T-cell (primary cell): ENCODE results near the gene HLA-DMB. TPM values are rescaled to one million over a fixed set of nuclear protein-coding genes. Genes with fewer than 3 reads are reported as not detected.

Experiments
- ATAC-seq, 4 experiments: fragments of 200-7000 bp in 3 of 4; fragments of 150-1000 bp in 1 of 4; cut with Tn5 transposase; replicated peaks in 1 of 4; 1 replicate in 3 of 4; 2 replicates in 1 of 4; pipeline ENCODE4 v1.10.0; 2021; ENCODE audit warnings: moderate library complexity in 3 of 4, mild to moderate bottlenecking in 2 of 4, moderate number of reproducible peaks in 1 of 4
- CTCF ChIA-PET, 2 donors: fragments of 300-600 bp; sonication (Branson Sonifier 250); formaldehyde crosslinking; loops; one replicate each; lab custom pipeline; 2022; ENCODE audit warnings: antibody characterized with exemption in 2 of 2; lab: Charles Lee
- POLR2A ChIA-PET, 2 donors: fragments of 300-600 bp; sonication (Branson Sonifier 250); formaldehyde crosslinking; loops; one replicate each; lab custom pipeline; 2022; ENCODE audit warnings: antibody characterized with exemption in 2 of 2; lab: Charles Lee
- DNase-seq, 35 experiments: peaks; one replicate each; pipeline versions ENCODE4 v3.0.0 to v3.0.0-alpha.2; 2013 to 2023
- H3K27ac ChIP-seq: one replicate; pipeline ENCODE4 v1.5.1; 2013; ENCODE audit warnings: low read length
- H3K27me3 ChIP-seq, 2 experiments: replicated peaks in 1 of 2; 1 replicate in 1 of 2; 2 replicates in 1 of 2; pipeline versions ENCODE4 v1.6.1 to v1.7.0; 2013; ENCODE audit warnings: low read length in 1 of 2, mixed read lengths in 1 of 2; ENCODE audit not compliant: control insufficient read depth in 2 of 2, insufficient read depth in 2 of 2; ENCODE audit errors: extremely low read depth in 1 of 2
- H3K36me3 ChIP-seq, 2 donors: 1 replicate in 1 of 2; 2 replicates in 1 of 2; pipeline versions ENCODE4 v1.6.1 to v1.7.0; 2013; ENCODE audit warnings: low read length in 1 of 2; ENCODE audit not compliant: control insufficient read depth in 2 of 2, insufficient read depth in 1 of 2; ENCODE audit errors: extremely low read depth in 1 of 2
- H3K4me1 ChIP-seq, 2 experiments: 1 replicate in 1 of 2; 2 replicates in 1 of 2; pipeline versions ENCODE4 v1.6.1 to v1.7.0; 2013; ENCODE audit warnings: low read length in 2 of 2, mixed read lengths in 1 of 2; ENCODE audit not compliant: insufficient read depth in 2 of 2, control insufficient read depth in 1 of 2; ENCODE audit errors: extremely low read depth in 1 of 2
- H3K4me3 ChIP-seq, 2 donors: 1 replicate in 1 of 2; 2 replicates in 1 of 2; pipeline versions ENCODE4 v1.5.1 to v1.7.0; 2013; ENCODE audit warnings: mild to moderate bottlenecking in 2 of 2, low read length in 1 of 2, moderate library complexity in 1 of 2; ENCODE audit not compliant: control insufficient read depth in 1 of 2; ENCODE audit errors: extremely low read depth in 1 of 2
- H3K9me3 ChIP-seq: 2 replicates; pipeline ENCODE4 v1.7.0; 2013
- H3K27ac Mint-ChIP-seq, 2 donors: one replicate each; pipeline ENCODE4 v1.8.0; 2020 to 2021; ENCODE audit warnings: mild to moderate bottlenecking in 2 of 2, mixed read lengths in 2 of 2
- H3K27me3 Mint-ChIP-seq, 2 donors: one replicate each; pipeline ENCODE4 v1.8.0; 2021 to 2022; ENCODE audit warnings: mixed read lengths in 2 of 2
- H3K36me3 Mint-ChIP-seq: one replicate; pipeline ENCODE4 v1.8.0; 2021; ENCODE audit warnings: mixed read lengths
- H3K4me1 Mint-ChIP-seq, 3 donors: one replicate each; pipeline ENCODE4 v1.8.0; 2020 to 2022; ENCODE audit warnings: mixed read lengths in 3 of 3, mild to moderate bottlenecking in 1 of 3
- H3K4me3 Mint-ChIP-seq, 3 donors: one replicate each; pipeline ENCODE4 v1.8.0; 2020 to 2022; ENCODE audit warnings: mild to moderate bottlenecking in 3 of 3, mixed read lengths in 3 of 3, moderate library complexity in 3 of 3
- H3K9me3 Mint-ChIP-seq, 3 donors: one replicate each; pipeline ENCODE4 v1.8.0; 2020 to 2022; ENCODE audit warnings: mixed read lengths in 3 of 3
- WGBS: methylation state at CpG from one replicate; pipeline ENCODE4 v1.1.5; 2013; ENCODE audit warnings: missing lambda C conversion rate; ENCODE audit not compliant: insufficient coverage; 5-methylcytosine and 5-hydroxymethylcytosine counted together
- total RNA-seq, 35 experiments: library from RNA in 6 of 35; stranded (reverse) in 6 of 35; fragments of 120-200 nt in 1 of 35; gene quantifications; one replicate each; pipeline versions ENCODE4 v1.2.1 to v1.2.4 and lab custom pipeline; 2013 to 2026

The HLA-DMB gene
- total RNA-seq, 5 donors from 2014 or later (not counting 1 experiment from before 2014, with no cell fraction given), result 8.8 to 30.6 (median 10.6) TPM

- ChIA-PET POLR2A (interaction anchor here in 1 of 2 donors (0.8 kb wide), 1 partner anchor 45 kb away, joined by 5 read pairs; no protein-coding TSS in a partner anchor), CTCF (interaction anchor here in 1 of 2 donors (0.6 kb wide), 1 partner anchor 77 kb away, joined by 6 read pairs; no protein-coding TSS in a partner anchor)
- Histone ChIP-seq H3K4me3 (no peak overlapping the region), H3K9me3 (no peaks in the 10 kb centered on the region), H3K27ac (no peak overlapping the region), H3K4me1 (peaks cover 20 to 44% of the 10 kb centered on the region in 2 experiments), H3K36me3 (peaks cover 2 to 77% of the 10 kb centered on the region in 2 donors), H3K27me3 (peaks cover 0 to 4% of the 10 kb centered on the region in 2 experiments)
- H3K36me3 Mint-ChIP-seq, result peaks cover 83% of the 10 kb centered on the region
- 63% methylated on average over 4 of the region's 10 CpGs for WGBS
- peak overlapping the region in 1 of 3 donors; percentile 99 for H3K4me3 Mint-ChIP-seq
- H3K4me1 Mint-ChIP-seq, result peaks cover 48 to 68% (median 67%) of the 10 kb centered on the region in 3 donors
- ATAC-seq (no peak), DNase-seq (no peak)
- peak overlapping the region; percentile 1 to 48 for H3K27ac Mint-ChIP-seq
- no peaks in the 10 kb centered on the region for H3K27me3 Mint-ChIP-seq
- no peaks in the 10 kb centered on the region for H3K9me3 Mint-ChIP-seq
Measured at GRCh38 chr6:32977272-32977952, 36.6 kb upstream of the HLA-DMB start.

- H3K36me3 Mint-ChIP-seq, result peaks cover 83% of the 10 kb centered on the region
- H3K4me1 Mint-ChIP-seq, result peaks cover 44 to 65% (median 62%) of the 10 kb centered on the region in 3 donors
Measured at GRCh38 chr6:32976334-32977069, 35.7 kb upstream of the HLA-DMB start.

GRCh38 chr6:32975886-32976285, 35.1 kb upstream of the HLA-DMB start:
- Histone ChIP-seq H3K27ac (peak overlapping the region; percentile 36), H3K27me3 (peaks cover 0 to 4% of the 10 kb centered on the region in 2 experiments), H3K4me3 (no peak overlapping the region), H3K4me1 (peaks cover 20 to 47% of the 10 kb centered on the region in 2 experiments), H3K9me3 (no peaks in the 10 kb centered on the region), H3K36me3 (peaks cover 2 to 68% of the 10 kb centered on the region in 2 donors)
- Mint-ChIP-seq H3K9me3 (no peaks in the 10 kb centered on the region), H3K27ac (peak overlapping the region; percentile 73 to 99), H3K27me3 (no peaks in the 10 kb centered on the region), H3K36me3 (peaks cover 88% of the 10 kb centered on the region), H3K4me1 (peaks cover 44 to 70% (median 61%) of the 10 kb centered on the region in 3 donors), H3K4me3 (peak overlapping the region; percentile 96 to 99 (median 99))
- ATAC-seq (no peak), DNase-seq (no peak)
- ChIA-PET CTCF (interaction anchor here in 1 of 2 donors (1.0 kb wide), 1 partner anchor 8 kb away, joined by 4 read pairs; no protein-coding TSS in a partner anchor), POLR2A (no interaction called here)
- WGBS, result no CpG with 5 or more reads among the region's 2 CpGs

More at GRCh38 chr6:32976334-32977069, 35.7 kb upstream of the HLA-DMB start:
- Histone ChIP-seq H3K4me3 (no peak overlapping the region), H3K4me1 (peaks cover 20 to 46% of the 10 kb centered on the region in 2 experiments), H3K27ac (peak overlapping the region; percentile 36), H3K27me3 (peaks cover 0 to 4% of the 10 kb centered on the region in 2 experiments), H3K36me3 (peaks cover 2 to 73% of the 10 kb centered on the region in 2 donors), H3K9me3 (no peaks in the 10 kb centered on the region)
- peak overlapping the region; percentile 96 to 99 (median 99) for H3K4me3 Mint-ChIP-seq
- peak overlapping the region; percentile 73 to 99 for H3K27ac Mint-ChIP-seq
- H3K9me3 Mint-ChIP-seq, result no peaks in the 10 kb centered on the region
- ChIA-PET CTCF (interaction anchor here in 1 of 2 donors (0.6 kb wide), 2 partner anchors 8 to 76 kb away, joined by 3 to 6 read pairs; no protein-coding TSS in a partner anchor), POLR2A (interaction anchor here in 1 of 2 donors (0.5 to 0.8 kb wide), 2 partner anchors 22 to 44 kb away, joined by 4 to 5 read pairs; no protein-coding TSS in a partner anchor)
- ATAC-seq (no peak), DNase-seq (no peak)
- WGBS, result 93% methylated on average over 3 of the region's 7 CpGs
- H3K27me3 Mint-ChIP-seq, result no peaks in the 10 kb centered on the region

- no peaks in the 10 kb centered on the region for H3K27me3 Mint-ChIP-seq
- ATAC-seq (no peak), DNase-seq (no peak)
- WGBS, result 2% methylated on average over 6 of the region's 14 CpGs
- H3K4me1 Mint-ChIP-seq, result peaks cover 44 to 69% (median 55%) of the 10 kb centered on the region in 3 donors
- Histone ChIP-seq H3K9me3 (no peaks in the 10 kb centered on the region), H3K27me3 (peaks cover 0 to 4% of the 10 kb centered on the region in 2 experiments), H3K36me3 (peaks cover 0 to 57% of the 10 kb centered on the region in 2 donors), H3K4me1 (peaks cover 20 to 48% of the 10 kb centered on the region in 2 experiments), H3K27ac (peak overlapping the region; percentile 56), H3K4me3 (peak overlapping the region; percentile 72 to 89)
- H3K36me3 Mint-ChIP-seq, result peaks cover 76% of the 10 kb centered on the region
- H3K27ac Mint-ChIP-seq, result peak overlapping the region; percentile 74 to 99
- H3K4me3 Mint-ChIP-seq, result peak overlapping the region; percentile 96 to 99 (median 99)
- POLR2A ChIA-PET, result interaction anchor here (0.8 to 3.4 kb wide), 4 partner anchors 10 to 41 kb away, joined by 3 to 49 read pairs (median 3); partner anchors contain the start of gene HLA-DMA (in 1 of the 2)
- H3K9me3 Mint-ChIP-seq, result no peaks in the 10 kb centered on the region
- CTCF ChIA-PET, result interaction anchor here (0.6 to 14.4 kb wide), 8 partner anchors 7 to 136 kb away, joined by 3 to 207 read pairs (median 9); partner anchors contain the start of genes HLA-DMA (in 2 of the 2), PSMB9 (in 1 of the 2), TAP1 (in 1 of the 2) and TAP2 (in 1 of the 2)
Measured at GRCh38 chr6:32974541-32975308, 33.9 kb upstream of the HLA-DMB start.

GRCh38 chr6:32974016-32974333, 33.1 kb upstream of the HLA-DMB start:
- H3K9me3 ChIP-seq, result no peaks in the 10 kb centered on the region
- ATAC-seq (no peak), DNase-seq (peak in 12 of 35 experiments; percentile 15 to 74 (median 30))
- peaks cover 70% of the 10 kb centered on the region for H3K36me3 Mint-ChIP-seq
- peaks cover 0 to 4% of the 10 kb centered on the region in 2 experiments for H3K27me3 ChIP-seq
- no peaks in the 10 kb centered on the region for H3K9me3 Mint-ChIP-seq
- POLR2A ChIA-PET, result interaction anchor here (0.6 to 3.4 kb wide), 5 partner anchors 11 to 535 kb away, joined by 3 to 49 read pairs (median 3); partner anchors contain the start of gene HLA-DMA (in 1 of the 2)
- H3K27ac Mint-ChIP-seq, result peak overlapping the region; percentile 99
- no CpG with 5 or more reads among the region's 4 CpGs for WGBS
- peak overlapping the region; percentile 85 for H3K27ac ChIP-seq
- peaks cover 40 to 70% (median 50%) of the 10 kb centered on the region in 3 donors for H3K4me1 Mint-ChIP-seq
- H3K4me3 Mint-ChIP-seq, result peak overlapping the region; percentile 96 to 99 (median 99)
- peaks cover 20 to 55% of the 10 kb centered on the region in 2 experiments for H3K4me1 ChIP-seq
- H3K27me3 Mint-ChIP-seq, result no peaks in the 10 kb centered on the region
- peaks cover 0 to 49% of the 10 kb centered on the region in 2 donors for H3K36me3 ChIP-seq
- H3K4me3 ChIP-seq, result peak overlapping the region; percentile 72 to 89
- CTCF ChIA-PET, result interaction anchor here (0.6 to 14.4 kb wide), 7 partner anchors 8 to 135 kb away, joined by 3 to 207 read pairs (median 14); partner anchors contain the start of genes HLA-DMA (in 1 of the 2), HLA-DPB1 (in 1 of the 2), PSMB9 (in 1 of the 2) and TAP1 (in 1 of the 2)
